ENCODE data around the gene YES1. TPM values are rescaled to one million over a fixed set of nuclear protein-coding genes. Genes with fewer than 3 reads are reported as not detected.

Gene YES1
- total and polyA plus RNA-seq, 4 donors: 12.5 to 57.6 (median 21.9) TPM

GRCh38 chr18:808502-808901 is 3.5 kb downstream of the YES1 start:
- no peak for DNase-seq (ENCODE audit: low spot score)
- Histone ChIP-seq H3K4me1 (ENCODE audit: control insufficient read depth in 4 of 4, insufficient read depth in 4 of 4, low read length in 3 of 4) (peaks cover 7 to 47% (median 21%) of the 10 kb centered on the region in 4 donors), H3K9me3 (ENCODE audit: control insufficient read depth in 4 of 4, low read length in 3 of 4) (no peaks in the 10 kb centered on the region), H3K36me3 (ENCODE audit: control insufficient read depth in 4 of 4, insufficient read depth in 3 of 4, low read depth in 1 of 4, low read length in 3 of 4) (no peaks in the 10 kb centered on the region), H3K27ac (ENCODE audit: low read depth in 1 of 2, low read length in 2 of 2) (no peak overlapping the region), H3K9ac (ENCODE audit: low read depth in 1 of 2, low read length in 2 of 2) (no peak overlapping the region), H3K27me3 (ENCODE audit: control insufficient read depth in 4 of 4, insufficient read depth in 4 of 4, low read length in 3 of 4) (no peaks in the 10 kb centered on the region), H3K4me3 (ENCODE audit: low read depth in 1 of 3, low read length in 3 of 3) (no peak overlapping the region)
- 79% methylated on average over 2 of the region's 2 CpGs for WGBS
- TF ChIP-seq RAD21 (IDR thresholded peaks at IDR 0.05) (no peak), SP1 (IDR thresholded peaks at IDR 0.05) (no peak), TAF1 (conservative IDR thresholded peaks at IDR 0.05) (no peak), EGR1 (IDR thresholded peaks at IDR 0.05; ENCODE audit: low read depth in 2 of 2) (no peak), YY1 (IDR thresholded peaks at IDR 0.05) (no peak), ATF3 (IDR thresholded peaks at IDR 0.05) (no peak), GABPA (IDR thresholded peaks at IDR 0.05 in 1 of 2, conservative IDR thresholded peaks at IDR 0.05 in 1 of 2) (no peak), CTCF (IDR thresholded peaks at IDR 0.05; ENCODE audit: low read depth, low read length, missing input control) (no peak), ZBTB33 (IDR thresholded peaks at IDR 0.05) (no peak), REST (IDR thresholded peaks at IDR 0.05) (no peak), MAX (IDR thresholded peaks at IDR 0.05) (no peak), JUND (IDR thresholded peaks at IDR 0.05) (no peak), NR2F2 (IDR thresholded peaks at IDR 0.05) (no peak)

- WGBS: 37% methylated on average over 5 of the region's 5 CpGs
- peaks cover 7 to 50% (median 21%) of the 10 kb centered on the region in 4 donors for H3K4me1 ChIP-seq (ENCODE audit: control insufficient read depth in 4 of 4, insufficient read depth in 4 of 4, low read length in 3 of 4)
- H3K4me3 ChIP-seq (ENCODE audit: low read depth in 1 of 3, low read length in 3 of 3): no peak overlapping the region
- TF ChIP-seq SP1 (IDR thresholded peaks at IDR 0.05): no peak
- no peak for TF ChIP-seq MAX (IDR thresholded peaks at IDR 0.05)
- TF ChIP-seq FOXA1 (IDR thresholded peaks at IDR 0.05): no peak
- no peak for TF ChIP-seq FOXA2 (IDR thresholded peaks at IDR 0.05)
- no peak for TF ChIP-seq TAF1 (conservative IDR thresholded peaks at IDR 0.05)
- TF ChIP-seq RAD21 (IDR thresholded peaks at IDR 0.05): no peak
- no peak for TF ChIP-seq YY1 (IDR thresholded peaks at IDR 0.05)
- TF ChIP-seq HNF4A (conservative IDR thresholded peaks at IDR 0.05): no peak
- no peak for TF ChIP-seq CTCF (IDR thresholded peaks at IDR 0.05; ENCODE audit: low read depth, low read length, missing input control)
- TF ChIP-seq REST (IDR thresholded peaks at IDR 0.05): no peak
- TF ChIP-seq NR2F2 (IDR thresholded peaks at IDR 0.05): no peak
- TF ChIP-seq RXRA (IDR thresholded peaks at IDR 0.05): no peak
Observed at GRCh38 chr18:808086-808485, 4.0 kb downstream of the YES1 start.

More at GRCh38 chr18:808086-808485, 4.0 kb downstream of the YES1 start:
- no peak overlapping the region for H3K9ac ChIP-seq (ENCODE audit: low read depth in 1 of 2, low read length in 2 of 2)
- no peak overlapping the region for H3K27ac ChIP-seq (ENCODE audit: low read depth in 1 of 2, low read length in 2 of 2)
- DNase-seq (ENCODE audit: low spot score): no peak
- H3K36me3 ChIP-seq (ENCODE audit: control insufficient read depth in 4 of 4, insufficient read depth in 3 of 4, low read depth in 1 of 4, low read length in 3 of 4): no peaks in the 10 kb centered on the region
- H3K9me3 ChIP-seq (ENCODE audit: control insufficient read depth in 4 of 4, low read length in 3 of 4): no peaks in the 10 kb centered on the region
- no peaks in the 10 kb centered on the region for H3K27me3 ChIP-seq (ENCODE audit: control insufficient read depth in 4 of 4, insufficient read depth in 4 of 4, low read length in 3 of 4)

All from liver (tissue), 9 donors.